Mucosa of rectum (tissue), 2 donors: ENCODE measurements around the gene OSR1.
A peak's percentile ranks its signal among the peaks of the same experiment; 100 is the strongest.

Experiments
- H3K27ac ChIP-seq, 2 donors: one replicate each; pipeline ENCODE4 v1.7.0; 2013; ENCODE audit warnings: inconsistent platforms in 2 of 2, low read depth in 2 of 2, low read length in 2 of 2
- H3K27me3 ChIP-seq, 2 donors: one replicate each; pipeline ENCODE4 v1.7.0; 2013; ENCODE audit warnings: low read length in 2 of 2; ENCODE audit not compliant: control insufficient read depth in 2 of 2, insufficient read depth in 2 of 2
- H3K36me3 ChIP-seq, 2 donors: one replicate each; pipeline ENCODE4 v1.7.0; 2013; ENCODE audit warnings: low read length in 2 of 2; ENCODE audit not compliant: control insufficient read depth in 2 of 2, insufficient read depth in 2 of 2
- H3K4me1 ChIP-seq, 2 donors: one replicate each; pipeline ENCODE4 v1.7.0; 2013; ENCODE audit warnings: low read length in 2 of 2, mild to moderate bottlenecking in 1 of 2; ENCODE audit not compliant: control insufficient read depth in 2 of 2, insufficient read depth in 2 of 2
- H3K4me3 ChIP-seq, 2 donors: one replicate each; pipeline ENCODE4 v1.7.0; 2013; ENCODE audit warnings: low read length in 2 of 2
- H3K9ac ChIP-seq, 2 donors: one replicate each; pipeline ENCODE4 v1.7.0; 2013; ENCODE audit warnings: low read length in 2 of 2, low read depth in 1 of 2, mild to moderate bottlenecking in 1 of 2
- H3K9me3 ChIP-seq, 2 donors: one replicate each; pipeline ENCODE4 v1.7.0; 2013; ENCODE audit warnings: low read length in 2 of 2; ENCODE audit not compliant: control insufficient read depth in 2 of 2
- donor health status: healthy.
- donor health status: Normal muscosa, but diverticular disease.

Gene OSR1

DNA sequence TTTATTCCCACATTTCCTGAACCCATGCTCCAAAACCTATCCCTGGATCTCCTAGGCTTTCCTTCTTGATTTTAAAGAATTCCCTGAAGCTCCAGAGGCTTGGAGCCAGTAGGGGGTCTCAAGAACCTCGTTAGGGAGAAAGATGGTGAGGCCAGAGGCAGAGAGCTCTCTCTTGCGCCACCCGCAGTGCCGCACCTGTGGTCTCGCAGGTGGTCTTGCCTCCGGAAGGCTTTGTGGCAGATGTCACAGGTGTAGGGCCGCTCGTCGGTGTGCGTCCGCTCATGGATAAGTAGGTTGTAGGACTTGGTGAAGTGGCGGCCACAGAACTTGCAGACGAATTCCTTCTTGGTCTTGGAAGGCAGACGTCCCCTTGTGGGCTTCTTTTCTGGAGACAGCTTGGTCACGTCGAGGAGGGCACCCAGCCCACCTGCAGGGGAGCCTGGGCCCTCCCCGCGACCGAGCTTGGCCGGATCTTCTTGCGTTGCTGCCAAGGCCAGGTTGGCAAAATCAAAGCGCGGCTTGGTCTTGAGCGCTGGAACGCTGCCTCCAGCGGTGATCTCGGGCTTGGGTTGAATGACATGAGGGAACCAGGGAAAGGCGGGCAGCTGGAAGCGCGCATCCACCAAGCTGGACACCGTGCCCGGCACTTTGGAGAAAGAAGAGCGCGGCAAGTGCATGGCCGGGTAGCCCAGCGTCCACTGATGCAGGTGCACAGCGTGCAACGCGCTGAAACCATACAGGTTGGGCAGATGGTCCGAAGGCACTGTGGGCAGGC is 5.3 kb downstream of the OSR1 start:
- peaks cover 4 to 18% of the 10 kb centered on the region in 2 donors for H3K4me1 ChIP-seq
- H3K9me3 ChIP-seq = no peaks in the 10 kb centered on the region
- peaks cover 27 to 33% of the 10 kb centered on the region in 2 donors for H3K27me3 ChIP-seq
- no peak overlapping the region for H3K27ac ChIP-seq
- no peak overlapping the region for H3K4me3 ChIP-seq
- H3K9ac ChIP-seq = no peak overlapping the region
- H3K36me3 ChIP-seq = no peaks in the 10 kb centered on the region

DNA sequence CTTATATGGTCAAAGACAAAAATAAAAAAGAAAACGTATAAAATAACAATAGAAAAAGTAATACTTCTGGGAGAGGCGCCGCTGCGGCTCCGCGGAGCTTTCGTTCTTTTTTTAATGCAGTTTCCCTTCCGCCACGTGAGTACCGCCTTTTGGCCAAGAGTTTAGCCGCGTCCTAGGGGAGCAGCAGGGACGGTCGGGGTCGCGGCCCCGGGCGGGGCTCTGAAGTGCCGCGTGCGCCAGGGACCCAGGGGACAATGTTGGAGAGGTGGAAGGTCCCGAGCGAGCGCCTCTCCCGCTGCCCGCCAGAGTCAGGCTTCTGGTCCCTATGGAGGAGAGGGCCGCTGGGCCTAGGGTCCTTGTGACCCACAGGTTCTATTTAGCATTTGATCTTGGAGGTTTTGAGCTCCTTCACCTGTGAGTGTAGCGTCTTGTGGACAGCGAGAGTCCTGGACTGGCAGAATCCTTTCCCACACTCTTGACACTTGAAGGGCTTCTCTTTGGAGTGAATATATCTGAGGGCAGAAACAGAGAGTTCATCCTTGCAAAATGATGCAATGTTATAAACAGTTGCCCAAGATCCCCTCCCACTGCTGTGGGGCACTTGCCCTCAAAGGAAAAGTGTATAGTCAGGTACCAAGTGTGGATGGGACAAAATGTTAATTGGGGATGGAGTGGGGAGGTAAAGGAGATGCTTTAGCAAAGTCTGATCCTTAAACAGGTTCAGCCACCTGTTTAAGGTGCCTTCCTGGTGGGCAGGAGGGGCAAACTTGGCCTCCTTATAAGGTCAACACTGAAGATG is 6.3 kb downstream of the OSR1 start:
- Histone ChIP-seq H3K4me1 (peaks cover 4 to 11% of the 10 kb centered on the region in 2 donors), H3K36me3 (no peaks in the 10 kb centered on the region), H3K4me3 (no peak overlapping the region), H3K9ac (no peak overlapping the region), H3K9me3 (no peaks in the 10 kb centered on the region), H3K27me3 (peaks cover 19 to 25% of the 10 kb centered on the region in 2 donors), H3K27ac (no peak overlapping the region)

DNA sequence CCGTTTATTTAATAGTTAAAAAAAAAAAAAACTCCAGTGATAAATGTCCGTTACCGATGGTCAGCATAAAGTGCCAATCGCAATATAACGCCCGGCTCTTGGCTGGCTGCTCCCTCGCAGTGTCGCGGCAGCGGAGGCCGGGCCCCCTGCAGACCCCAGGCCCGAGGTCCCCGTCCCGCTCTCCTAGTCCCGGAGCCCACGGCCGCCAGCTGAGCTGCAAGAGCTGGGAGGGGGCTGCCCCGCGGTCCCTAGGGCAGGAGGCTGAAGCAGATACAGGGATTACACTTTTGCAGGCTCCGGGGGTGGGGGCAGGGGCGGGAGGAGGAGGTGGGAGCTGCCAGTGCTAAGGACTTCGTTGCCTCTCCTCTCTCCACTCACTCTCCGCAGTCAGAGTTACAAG is 6.9 kb downstream of the OSR1 start:
- Histone ChIP-seq H3K4me3 (no peak overlapping the region), H3K4me1 (peaks cover 5 to 16% of the 10 kb centered on the region in 2 donors), H3K9ac (no peak overlapping the region), H3K9me3 (no peaks in the 10 kb centered on the region), H3K27ac (no peak overlapping the region), H3K36me3 (no peaks in the 10 kb centered on the region), H3K27me3 (peaks cover 13 to 19% of the 10 kb centered on the region in 2 donors)

DNA sequence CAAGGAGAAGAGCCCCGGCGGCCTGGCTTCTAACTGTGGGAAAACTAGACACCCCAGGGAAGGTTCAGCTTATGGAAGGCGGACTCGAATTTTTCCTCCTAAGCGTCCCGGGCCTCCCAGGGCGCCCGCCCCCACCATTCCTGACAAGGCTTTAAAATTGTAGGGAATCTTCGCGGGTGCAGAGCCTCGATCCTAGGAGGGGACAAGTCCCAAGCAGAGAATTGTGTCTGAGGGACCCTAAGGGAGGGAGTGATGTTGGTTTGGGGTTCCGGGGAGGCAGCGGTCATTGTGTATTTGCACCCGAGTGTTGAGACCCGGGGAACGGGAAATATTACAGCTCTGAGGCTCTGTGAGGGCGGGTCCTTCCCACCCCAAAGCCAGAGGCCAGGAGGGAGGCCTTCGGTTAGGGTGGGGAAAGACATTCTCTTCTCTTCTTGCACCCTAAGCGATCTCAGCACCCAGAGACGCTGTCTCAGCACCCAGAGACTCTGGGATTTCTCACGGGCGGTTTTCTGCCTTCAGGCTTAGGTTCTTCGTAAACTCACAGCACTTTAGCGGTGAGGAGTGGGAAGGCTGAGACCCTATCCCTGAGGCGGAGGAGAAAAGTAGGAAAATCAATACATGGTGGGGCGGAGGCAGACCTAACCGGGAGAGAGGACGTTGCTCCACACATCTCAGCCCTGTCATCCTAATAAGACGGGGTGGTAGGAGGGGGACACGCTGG is 7.6 kb downstream of the OSR1 start:
- H3K36me3 ChIP-seq = no peaks in the 10 kb centered on the region

DNA sequence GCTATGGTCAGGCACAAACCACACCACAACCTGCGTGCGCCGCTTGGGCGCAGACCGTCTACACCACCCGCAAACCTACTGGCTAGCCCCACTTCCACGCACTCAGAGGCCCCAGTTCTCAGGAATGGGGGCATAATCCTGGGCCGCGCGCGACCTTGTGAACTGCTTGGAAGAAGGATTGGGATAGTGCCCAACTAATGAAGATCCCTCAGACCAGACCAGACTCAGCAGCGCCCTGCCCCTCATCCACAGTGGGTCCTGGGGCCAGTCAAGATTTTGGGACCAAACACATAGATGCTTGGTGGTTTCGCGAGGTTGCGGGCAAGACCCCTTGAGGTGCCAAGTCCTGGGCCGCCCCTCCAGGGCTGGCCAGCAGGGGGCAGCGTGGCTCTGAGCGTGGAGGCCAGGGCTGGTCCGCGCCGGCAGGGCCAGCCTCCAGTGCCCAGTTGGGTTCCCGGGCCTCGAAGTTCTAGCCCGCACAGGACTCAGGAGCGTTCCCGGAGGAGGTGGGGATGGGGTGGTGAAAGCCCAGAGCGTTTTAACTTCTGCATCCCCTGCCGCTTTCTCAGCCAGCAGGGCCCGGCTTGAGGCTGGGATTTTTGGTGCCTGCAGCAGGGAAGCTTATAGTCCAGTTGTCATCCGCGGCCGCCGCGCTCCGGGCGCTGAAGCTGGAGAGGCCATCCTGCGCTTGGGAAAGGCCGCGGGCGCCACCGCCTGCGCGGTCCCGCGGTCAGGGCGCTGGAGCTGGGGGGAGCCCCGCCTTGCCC is 8.3 kb downstream of the OSR1 start:
- Histone ChIP-seq H3K36me3 (no peaks in the 10 kb centered on the region), H3K27me3 (peaks cover 11 to 16% of the 10 kb centered on the region in 2 donors), H3K4me1 (peaks cover 5 to 16% of the 10 kb centered on the region in 2 donors), H3K27ac (no peak overlapping the region), H3K9ac (no peak overlapping the region), H3K4me3 (peak overlapping the region; percentile 13 to 42), H3K9me3 (no peaks in the 10 kb centered on the region)

More for the DNA sequence above, 7.6 kb downstream of the OSR1 start:
- Histone ChIP-seq H3K4me3 (peak overlapping the region in 1 of 2 donors; percentile 15), H3K27me3 (peaks cover 11 to 16% of the 10 kb centered on the region in 2 donors), H3K4me1 (peaks cover 5 to 16% of the 10 kb centered on the region in 2 donors), H3K27ac (no peak overlapping the region), H3K9me3 (no peaks in the 10 kb centered on the region), H3K9ac (no peak overlapping the region)

DNA sequence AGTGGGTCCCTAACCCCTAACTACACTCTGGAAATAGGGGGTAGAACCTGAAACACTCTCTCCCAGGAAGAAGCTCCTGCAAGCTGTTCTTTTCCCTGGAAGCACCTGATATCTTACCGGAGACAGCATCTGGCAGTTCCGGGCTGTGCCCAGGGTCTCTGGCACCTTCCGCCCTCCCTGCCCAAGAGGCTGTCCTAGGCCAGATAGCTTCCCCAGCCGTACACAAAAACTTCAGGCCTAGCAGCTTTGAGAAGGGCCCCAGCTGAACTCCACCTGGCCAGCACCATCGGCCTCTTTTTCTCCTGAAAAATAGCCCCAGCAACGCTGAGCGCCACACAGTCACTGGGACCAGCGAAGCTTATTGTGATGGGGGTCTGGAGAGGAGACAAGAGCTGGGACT is 9.7 kb downstream of the OSR1 start:
- Histone ChIP-seq H3K9me3 (no peaks in the 10 kb centered on the region), H3K36me3 (no peaks in the 10 kb centered on the region), H3K9ac (no peak overlapping the region), H3K4me3 (peak overlapping the region in 1 of 2 donors; percentile 84), H3K27ac (peak overlapping the region; percentile 88), H3K4me1 (peaks cover 5 to 16% of the 10 kb centered on the region in 2 donors), H3K27me3 (peaks cover 3 to 13% of the 10 kb centered on the region in 2 donors)

DNA sequence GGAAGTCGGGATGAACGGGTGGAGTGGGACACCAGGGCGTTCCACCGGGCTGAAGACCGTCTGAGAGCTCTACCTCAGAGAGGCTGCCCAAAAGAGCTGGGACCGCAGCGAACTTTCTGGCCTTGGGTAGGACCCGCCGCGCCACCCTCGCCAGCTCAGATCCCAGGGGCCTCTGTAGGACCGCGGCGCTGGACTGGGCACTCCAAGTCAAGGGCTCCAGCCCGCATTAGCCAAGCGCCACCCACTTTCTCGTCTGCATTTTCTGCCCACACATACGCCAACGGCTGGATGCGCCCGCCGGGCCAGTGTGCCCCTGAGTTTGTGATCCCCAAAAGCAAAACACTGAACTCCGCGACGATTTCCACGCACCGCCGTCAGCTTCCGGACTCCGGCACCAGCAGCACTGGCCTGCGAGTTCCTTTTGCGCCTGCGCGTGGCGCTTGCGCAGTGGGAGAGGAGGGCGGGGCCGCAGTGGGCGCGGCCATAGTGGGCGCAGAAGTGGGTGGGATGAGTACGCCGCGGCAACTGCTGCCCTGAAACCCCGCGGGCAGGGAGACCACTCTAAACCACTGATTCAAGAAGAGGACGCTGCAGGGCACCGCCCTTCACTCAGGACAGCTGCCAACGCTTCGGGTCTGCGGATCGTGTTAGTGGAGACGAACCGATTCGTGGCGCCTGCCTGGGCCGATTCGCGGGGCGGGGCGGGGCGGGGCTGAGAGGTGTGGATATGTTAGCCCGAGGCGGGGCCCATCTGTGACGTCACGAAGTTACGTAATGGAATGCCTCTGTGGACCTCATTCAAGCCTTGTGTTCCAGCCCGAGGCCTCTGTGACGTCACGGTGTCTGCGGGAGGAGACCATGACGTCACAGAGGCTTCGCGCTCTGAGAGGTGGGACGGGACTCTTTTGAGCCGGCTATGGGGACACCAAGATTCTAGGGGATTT is 10.5 kb downstream of the OSR1 start:
- H3K27ac ChIP-seq = peak overlapping the region; percentile 88
- peak overlapping the region; percentile 84 to 88 for H3K4me3 ChIP-seq
- no peaks in the 10 kb centered on the region for H3K9me3 ChIP-seq
- H3K36me3 ChIP-seq = no peaks in the 10 kb centered on the region
- peak overlapping the region; percentile 79 to 93 for H3K9ac ChIP-seq
- peaks cover 5 to 16% of the 10 kb centered on the region in 2 donors for H3K4me1 ChIP-seq
- peaks cover 3 to 10% of the 10 kb centered on the region in 2 donors for H3K27me3 ChIP-seq

DNA sequence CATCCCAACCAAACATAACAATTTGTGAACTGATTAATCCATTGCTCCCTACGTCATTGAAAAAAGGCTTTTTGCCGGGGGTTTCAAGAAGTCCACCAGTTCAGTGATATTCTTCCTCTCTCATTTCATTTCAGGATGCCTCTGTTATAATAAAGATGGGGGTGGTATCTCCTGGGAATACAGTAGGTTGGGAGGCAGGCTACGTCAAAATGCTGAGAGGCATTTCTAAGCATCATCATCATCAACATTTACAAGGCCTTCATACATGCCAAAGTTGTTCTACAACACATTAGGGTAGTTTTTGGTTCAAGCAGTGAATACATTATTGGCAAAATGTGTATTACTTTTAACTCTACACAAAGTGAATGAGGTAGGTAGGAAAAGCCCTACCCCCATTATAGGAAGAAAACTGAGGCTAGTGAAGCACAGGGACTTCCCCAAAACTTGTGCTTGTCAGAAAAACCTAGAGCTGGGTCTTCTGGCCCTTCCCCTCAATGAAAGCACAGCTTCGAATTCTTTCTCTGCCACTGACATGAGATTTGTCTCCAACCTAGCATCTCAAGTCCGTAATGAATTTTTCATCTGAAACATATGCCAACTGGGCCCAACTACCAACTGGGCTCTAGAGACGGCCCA is 11.3 kb downstream of the OSR1 start:
- H3K27me3 ChIP-seq = peaks cover 3 to 4% of the 10 kb centered on the region in 2 donors
- no peaks in the 10 kb centered on the region for H3K9me3 ChIP-seq
- no peaks in the 10 kb centered on the region for H3K36me3 ChIP-seq
- peak overlapping the region; percentile 88 for H3K27ac ChIP-seq
- H3K4me3 ChIP-seq = peak overlapping the region; percentile 84 to 88
- H3K4me1 ChIP-seq = peaks cover 5 to 16% of the 10 kb centered on the region in 2 donors
- H3K9ac ChIP-seq = peak overlapping the region; percentile 79 to 93
